Astrocyte (in vitro differentiated cells and primary cell): ENCODE measurements around the gene ATP6V1B1. TPM values are rescaled to one million over a fixed set of nuclear protein-coding genes. Genes with fewer than 3 reads are reported as not detected.

Experiments
- DNase-seq: peaks from one replicate; pipeline ENCODE4 v3.0.0-alpha.2; 2010; ENCODE audit warnings: low read depth
- FAIRE-seq: peaks from 2 replicates; lab custom pipeline; 2011; peaks lifted over from hg19 to GRCh38; lab: Jason Lieb, UNC
- H2AFZ ChIP-seq: 2 replicates; pipeline ENCODE4 v1.6.0; 2012; ENCODE audit warnings: low read depth, low read length, inconsistent platforms
- H3K27ac ChIP-seq: 2 replicates; pipeline ENCODE4 v1.5.1; 2011; ENCODE audit warnings: low read depth, low read length, inconsistent platforms
- H3K27me3 ChIP-seq: 2 replicates; pipeline ENCODE4 v1.6.0; 2011; ENCODE audit warnings: low read length, inconsistent platforms; ENCODE audit not compliant: insufficient read depth
- H3K36me3 ChIP-seq: 2 replicates; pipeline ENCODE4 v1.5.1; 2011; ENCODE audit warnings: low read length, inconsistent platforms; ENCODE audit not compliant: insufficient read depth
- H3K4me1 ChIP-seq: 2 replicates; pipeline ENCODE4 v1.5.1; 2011; ENCODE audit warnings: low read length, inconsistent platforms; ENCODE audit not compliant: insufficient read depth
- H3K4me2 ChIP-seq: 2 replicates; pipeline ENCODE4 v1.6.0; 2012; ENCODE audit warnings: low read length, inconsistent platforms
- H3K4me3 ChIP-seq: 2 replicates; pipeline ENCODE4 v1.5.1; 2011; ENCODE audit warnings: low read depth, mild to moderate bottlenecking, low read length, inconsistent platforms; ENCODE audit not compliant: insufficient read depth
- H3K79me2 ChIP-seq: 2 replicates; pipeline ENCODE4 v1.6.0; 2012; ENCODE audit warnings: mild to moderate bottlenecking, low read length, inconsistent platforms; ENCODE audit not compliant: insufficient read depth
- H3K9ac ChIP-seq: 2 replicates; pipeline ENCODE4 v1.6.0; 2012; ENCODE audit warnings: mild to moderate bottlenecking, low read length, inconsistent platforms
- H3K9me3 ChIP-seq: 2 replicates; pipeline ENCODE4 v1.5.1; 2012; ENCODE audit warnings: low read depth, mild to moderate bottlenecking, low read length, inconsistent platforms; ENCODE audit not compliant: insufficient read depth
- H4K20me1 ChIP-seq: 2 replicates; pipeline ENCODE4 v1.6.0; 2012; ENCODE audit warnings: low read length, inconsistent platforms; ENCODE audit not compliant: insufficient read depth
- H3K27ac Mint-ChIP-seq: one replicate; pipeline ENCODE4 v1.8.0; 2021; ENCODE audit warnings: mild to moderate bottlenecking, mixed read lengths; ENCODE audit not compliant: unreplicated experiment
- H3K27me3 Mint-ChIP-seq: one replicate; pipeline ENCODE4 v1.8.0; 2021; ENCODE audit warnings: low read depth, mixed read lengths; ENCODE audit not compliant: unreplicated experiment
- H3K36me3 Mint-ChIP-seq: one replicate; pipeline ENCODE4 v1.8.0; 2021; ENCODE audit warnings: low read depth, mixed read lengths; ENCODE audit not compliant: unreplicated experiment
- H3K4me1 Mint-ChIP-seq: one replicate; pipeline ENCODE4 v1.8.0; 2021; ENCODE audit warnings: low read depth, mixed read lengths; ENCODE audit not compliant: unreplicated experiment
- H3K4me3 Mint-ChIP-seq: one replicate; pipeline ENCODE4 v1.8.0; 2021; ENCODE audit warnings: mild to moderate bottlenecking, moderate library complexity, mixed read lengths; ENCODE audit not compliant: unreplicated experiment
- H3K9me3 Mint-ChIP-seq: one replicate; pipeline ENCODE4 v1.8.0; 2021; ENCODE audit warnings: mild to moderate bottlenecking, mixed read lengths; ENCODE audit not compliant: unreplicated experiment
- CTCF ChIP-seq: IDR thresholded peaks from 2 replicates; pipeline ENCODE4 v1.5.1; 2011; ENCODE audit warnings: low read depth, mild to moderate bottlenecking, inconsistent platforms, low read length, moderate library complexity; ENCODE audit not compliant: insufficient read depth
- EZH2 ChIP-seq: IDR thresholded peaks from 2 replicates; pipeline ENCODE4 v1.6.1; 2012; ENCODE audit warnings: mild to moderate bottlenecking, low read length, inconsistent platforms; ENCODE audit not compliant: insufficient read depth
- total RNA-seq: library from RNA; stranded (reverse); gene quantifications from 2 replicates; pipeline ENCODE4 v1.2.1, GENCODE V29; 2021

Gene ATP6V1B1
- total RNA-seq, 1 donor from 2014 or later, result not detected

- Histone ChIP-seq H3K4me2 (no peak overlapping the region), H3K79me2 (no peaks in the 10 kb centered on the region), H4K20me1 (no peaks in the 10 kb centered on the region), H3K4me1 (peaks cover 5% of the 10 kb centered on the region), H3K27me3 (peaks cover 23% of the 10 kb centered on the region), H3K27ac (no peak overlapping the region), H3K9ac (no peak overlapping the region), H3K9me3 (no peaks in the 10 kb centered on the region), H3K36me3 (no peaks in the 10 kb centered on the region), H2AFZ (no peak overlapping the region), H3K4me3 (no peak overlapping the region)
- no peak for FAIRE-seq
- no peak for DNase-seq
- peaks cover 1% of the 10 kb centered on the region for H3K36me3 Mint-ChIP-seq
- peaks cover 2% of the 10 kb centered on the region for H3K9me3 Mint-ChIP-seq
- no peak overlapping the region for H3K27ac Mint-ChIP-seq
- H3K4me1 Mint-ChIP-seq, result peaks cover 2% of the 10 kb centered on the region
- H3K4me3 Mint-ChIP-seq, result no peak overlapping the region
- peaks cover 60% of the 10 kb centered on the region for H3K27me3 Mint-ChIP-seq
- no peak for TF ChIP-seq CTCF
- TF ChIP-seq EZH2, result no peak
These were observed 25.3 kb downstream of the ATP6V1B1 start for GRCh38 chr2:70960833-70961647.

GRCh38 chr2:70961648-70961994 lies 25.9 kb downstream of the ATP6V1B1 start:
- DNase-seq (no peak), FAIRE-seq (no peak)
- H3K27me3 Mint-ChIP-seq, result peaks cover 61% of the 10 kb centered on the region
- H3K4me1 ChIP-seq, result peaks cover 5% of the 10 kb centered on the region
- H2AFZ ChIP-seq, result no peak overlapping the region
- H3K9me3 Mint-ChIP-seq, result peaks cover 2% of the 10 kb centered on the region
- TF ChIP-seq EZH2, result no peak
- no peak for TF ChIP-seq CTCF
- H3K4me3 Mint-ChIP-seq, result no peak overlapping the region
- peaks cover 2% of the 10 kb centered on the region for H3K4me1 Mint-ChIP-seq
- no peaks in the 10 kb centered on the region for H3K9me3 ChIP-seq
- no peak overlapping the region for H3K4me2 ChIP-seq
- no peak overlapping the region for H3K27ac ChIP-seq
- no peaks in the 10 kb centered on the region for H4K20me1 ChIP-seq
- H3K79me2 ChIP-seq, result no peaks in the 10 kb centered on the region
- no peaks in the 10 kb centered on the region for H3K36me3 ChIP-seq
- H3K4me3 ChIP-seq, result no peak overlapping the region
- peaks cover 23% of the 10 kb centered on the region for H3K27me3 ChIP-seq
- no peak overlapping the region for H3K9ac ChIP-seq
- H3K36me3 Mint-ChIP-seq, result peaks cover 1% of the 10 kb centered on the region
- H3K27ac Mint-ChIP-seq, result no peak overlapping the region
